Mesendoderm (in vitro differentiated cells): ENCODE measurements around the gene NSUN2.

Source experiments
- DNase-seq: peaks from one replicate; pipeline ENCODE4 v3.0.0; 2013
- H2AK5ac ChIP-seq: 2 replicates; pipeline ENCODE4 v1.6.1; 2013; ENCODE audit warnings: low read length, inconsistent platforms
- H2BK120ac ChIP-seq: 2 replicates; pipeline ENCODE4 v1.6.1; 2013; ENCODE audit warnings: low read depth, mild to moderate bottlenecking, low read length, moderate library complexity, mixed read lengths
- H2BK15ac ChIP-seq: replicated peaks from 2 replicates; pipeline ENCODE4 v1.6.1; 2013; ENCODE audit warnings: low read depth, mild to moderate bottlenecking, moderate library complexity
- H2BK5ac ChIP-seq: 2 replicates; pipeline ENCODE4 v1.6.1; 2013; ENCODE audit warnings: low read length, inconsistent platforms
- H3K18ac ChIP-seq: 2 replicates; pipeline ENCODE4 v1.6.1; 2013; ENCODE audit warnings: mild to moderate bottlenecking, low read length, mixed read lengths
- H3K23ac ChIP-seq: one replicate; pipeline ENCODE4 v1.6.1; 2013; ENCODE audit warnings: low read length
- H3K27ac ChIP-seq: 2 replicates; pipeline ENCODE4 v1.5.1; 2013; ENCODE audit warnings: low read depth, mild to moderate bottlenecking, inconsistent platforms, low read length, moderate library complexity
- H3K27me3 ChIP-seq: 2 replicates; pipeline ENCODE4 v1.6.1; 2013; ENCODE audit warnings: low read length, control low read depth, mild to moderate bottlenecking, inconsistent platforms; ENCODE audit not compliant: insufficient read depth, poor library complexity
- H3K36me3 ChIP-seq: 2 replicates; pipeline ENCODE4 v1.6.1; 2013; ENCODE audit warnings: low read length, inconsistent platforms; ENCODE audit not compliant: control insufficient read depth, insufficient read depth
- H3K4ac ChIP-seq: one replicate; pipeline ENCODE4 v1.6.1; 2013; ENCODE audit warnings: low read depth, mild to moderate bottlenecking, low read length, moderate library complexity
- H3K4me1 ChIP-seq: 2 replicates; pipeline ENCODE4 v1.6.1; 2013; ENCODE audit warnings: low read depth, low read length, inconsistent platforms; ENCODE audit not compliant: control insufficient read depth
- H3K4me2 ChIP-seq: 2 replicates; pipeline ENCODE4 v1.6.1; 2013; ENCODE audit warnings: low read length
- H3K4me3 ChIP-seq: 2 replicates; pipeline ENCODE4 v1.5.1; 2013; ENCODE audit warnings: mild to moderate bottlenecking, low read length
- H3K56ac ChIP-seq: one replicate; pipeline ENCODE4 v1.6.1; 2013; ENCODE audit warnings: low read length
- H3K79me1 ChIP-seq: 2 replicates; pipeline ENCODE4 v1.6.1; 2013; ENCODE audit warnings: low read length, inconsistent platforms
- H3K79me2 ChIP-seq: 2 replicates; pipeline ENCODE4 v1.6.1; 2013; ENCODE audit warnings: mild to moderate bottlenecking, low read length; ENCODE audit not compliant: control insufficient read depth, insufficient read depth
- H3K9ac ChIP-seq: 2 replicates; pipeline ENCODE4 v1.6.1; 2013; ENCODE audit warnings: low read length, inconsistent platforms
- H4K5ac ChIP-seq: one replicate; pipeline ENCODE4 v1.6.1; 2013; ENCODE audit warnings: low read length
- H4K8ac ChIP-seq: one replicate; pipeline ENCODE4 v1.6.1; 2013; ENCODE audit warnings: low read depth, mild to moderate bottlenecking, control low read depth, low read length, moderate library complexity
- WGBS: extraction: QIAGEN DNeasy Blood & Tissue Kit; methylation state at CpG from one replicate; pipeline ENCODE4 v1.1.7; 2013; ENCODE audit warnings: low lambda C conversion rate, missing lambda C conversion rate; ENCODE audit not compliant: insufficient coverage; ENCODE audit errors: extremely low coverage; 5-methylcytosine and 5-hydroxymethylcytosine counted together

NSUN2 gene

DNA sequence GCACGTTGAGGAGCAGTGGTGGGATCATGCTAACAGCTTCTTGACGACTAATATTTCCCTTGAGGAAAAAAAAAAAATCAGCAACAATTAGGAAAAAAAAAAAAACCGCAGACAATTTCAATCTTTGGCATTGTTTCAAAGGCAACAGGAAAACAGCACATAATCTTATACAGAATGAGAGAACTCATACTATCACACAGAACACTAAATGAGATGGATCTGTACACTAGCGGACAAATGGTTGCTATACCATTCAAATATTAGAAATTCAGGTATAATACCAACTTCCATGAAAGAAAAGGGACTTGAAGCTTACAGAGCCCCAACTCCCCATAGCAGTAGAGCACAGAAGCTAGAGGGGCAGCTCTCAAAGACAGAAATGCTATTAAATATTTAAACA, 9.6 kb downstream of the NSUN2 start:
- no peak overlapping the region for H3K56ac ChIP-seq
- H2BK15ac ChIP-seq: no peak overlapping the region
- H4K5ac ChIP-seq: no peak overlapping the region
- no CpG with 5 or more reads among the region's 4 CpGs for WGBS
- no peak overlapping the region for H3K18ac ChIP-seq
- no peak overlapping the region for H3K27ac ChIP-seq
- H3K9ac ChIP-seq: no peak overlapping the region
- H2BK5ac ChIP-seq: no peak overlapping the region
- peaks cover 27% of the 10 kb centered on the region for H3K79me2 ChIP-seq
- no peak overlapping the region for H3K4me3 ChIP-seq
- H2BK120ac ChIP-seq: no peak overlapping the region
- H4K8ac ChIP-seq: no peak overlapping the region
- DNase-seq: no peak
- no peaks in the 10 kb centered on the region for H3K4me1 ChIP-seq
- H3K4ac ChIP-seq: no peak overlapping the region
- H3K23ac ChIP-seq: no peak overlapping the region
- H3K4me2 ChIP-seq: no peak overlapping the region
- peaks cover 25% of the 10 kb centered on the region for H3K36me3 ChIP-seq
- no peak overlapping the region for H2AK5ac ChIP-seq
- H3K79me1 ChIP-seq: peaks cover 26% of the 10 kb centered on the region
- H3K27me3 ChIP-seq: no peaks in the 10 kb centered on the region

DNA sequence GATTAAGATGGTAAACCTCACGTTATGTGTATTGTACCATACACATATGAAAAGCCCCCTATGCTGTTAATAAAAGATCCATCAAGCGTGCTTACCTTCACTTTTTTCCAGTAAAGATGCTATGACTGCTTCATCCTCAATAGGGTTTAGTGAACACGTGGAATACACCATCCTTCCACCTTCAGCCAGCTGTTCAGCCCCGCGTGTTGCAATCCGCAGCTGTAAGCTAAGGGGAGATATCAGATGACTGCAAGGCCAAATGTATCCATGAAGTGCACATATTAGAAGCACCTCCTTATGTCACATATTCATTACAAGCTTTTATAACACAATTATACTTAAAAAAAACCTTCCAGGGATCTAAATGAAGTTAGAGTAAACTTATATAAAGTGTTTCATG, 16.2 kb downstream of the NSUN2 start:
- Histone ChIP-seq H2BK15ac (no peak overlapping the region), H2BK5ac (no peak overlapping the region), H2BK120ac (no peak overlapping the region), H3K4me2 (no peak overlapping the region), H3K27me3 (no peaks in the 10 kb centered on the region), H3K56ac (no peak overlapping the region), H3K79me1 (peaks cover 27% of the 10 kb centered on the region), H3K27ac (no peak overlapping the region), H4K8ac (no peak overlapping the region), H3K36me3 (peaks cover 20% of the 10 kb centered on the region), H3K18ac (no peak overlapping the region), H3K9ac (no peak overlapping the region), H3K4ac (no peak overlapping the region), H3K79me2 (peaks cover 41% of the 10 kb centered on the region), H3K4me3 (no peak overlapping the region), H4K5ac (no peak overlapping the region), H2AK5ac (no peak overlapping the region), H3K4me1 (no peaks in the 10 kb centered on the region), H3K23ac (no peak overlapping the region)
- no peak for DNase-seq
- WGBS: no CpG with 5 or more reads among the region's 6 CpGs

DNA sequence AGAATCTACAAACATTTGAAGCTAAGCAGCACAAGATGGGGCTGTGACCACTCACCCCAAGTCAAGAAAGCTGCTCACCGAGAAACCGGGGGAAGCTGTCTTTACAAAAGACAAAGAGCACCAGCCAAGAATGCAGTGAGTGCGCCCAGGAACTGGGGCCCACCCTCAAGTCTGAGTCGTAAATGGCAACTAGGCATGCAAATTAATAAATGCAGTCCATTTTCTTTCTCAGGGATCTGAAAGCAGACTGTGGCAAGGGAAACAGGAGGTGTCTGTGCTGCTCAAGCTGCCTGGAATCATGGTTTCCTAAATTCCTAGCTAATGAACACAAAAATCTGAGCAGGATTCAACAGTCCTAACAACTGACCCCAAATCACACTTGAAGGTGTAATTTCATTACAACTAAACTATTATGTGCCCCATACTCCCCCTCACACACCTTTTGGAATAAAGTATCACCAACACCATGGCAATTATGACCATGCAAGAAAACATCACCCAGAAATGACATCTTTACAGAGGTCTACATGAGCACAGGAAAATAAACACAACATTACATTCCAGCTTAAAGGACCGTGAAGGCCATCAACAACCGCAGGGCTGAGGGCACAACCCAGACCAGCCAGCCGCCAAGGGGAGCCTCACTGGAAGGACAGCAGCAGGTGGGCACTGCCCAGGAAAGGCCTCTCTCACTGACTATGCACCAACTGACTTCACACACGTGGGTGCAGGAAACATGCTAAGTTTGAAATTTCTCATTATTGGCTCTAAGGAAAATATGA, 17.6 kb downstream of the NSUN2 start:
- no peak overlapping the region for H3K9ac ChIP-seq
- no peaks in the 10 kb centered on the region for H3K4me1 ChIP-seq
- no peak overlapping the region for H3K4me3 ChIP-seq
- no peak overlapping the region for H4K5ac ChIP-seq
- no peaks in the 10 kb centered on the region for H3K27me3 ChIP-seq
- no peak overlapping the region for H4K8ac ChIP-seq
- H3K4me2 ChIP-seq: no peak overlapping the region
- peaks cover 28% of the 10 kb centered on the region for H3K79me1 ChIP-seq
- no peak overlapping the region for H3K23ac ChIP-seq
- H3K36me3 ChIP-seq: peaks cover 19% of the 10 kb centered on the region
- no peak overlapping the region for H3K18ac ChIP-seq
- H2BK5ac ChIP-seq: no peak overlapping the region
- H2BK15ac ChIP-seq: no peak overlapping the region
- H3K79me2 ChIP-seq: peaks cover 41% of the 10 kb centered on the region
- WGBS: no CpG with 5 or more reads among the region's 8 CpGs
- no peak for DNase-seq
- H3K56ac ChIP-seq: no peak overlapping the region
- H2AK5ac ChIP-seq: no peak overlapping the region
- H2BK120ac ChIP-seq: no peak overlapping the region
- H3K27ac ChIP-seq: no peak overlapping the region
- H3K4ac ChIP-seq: no peak overlapping the region

DNA sequence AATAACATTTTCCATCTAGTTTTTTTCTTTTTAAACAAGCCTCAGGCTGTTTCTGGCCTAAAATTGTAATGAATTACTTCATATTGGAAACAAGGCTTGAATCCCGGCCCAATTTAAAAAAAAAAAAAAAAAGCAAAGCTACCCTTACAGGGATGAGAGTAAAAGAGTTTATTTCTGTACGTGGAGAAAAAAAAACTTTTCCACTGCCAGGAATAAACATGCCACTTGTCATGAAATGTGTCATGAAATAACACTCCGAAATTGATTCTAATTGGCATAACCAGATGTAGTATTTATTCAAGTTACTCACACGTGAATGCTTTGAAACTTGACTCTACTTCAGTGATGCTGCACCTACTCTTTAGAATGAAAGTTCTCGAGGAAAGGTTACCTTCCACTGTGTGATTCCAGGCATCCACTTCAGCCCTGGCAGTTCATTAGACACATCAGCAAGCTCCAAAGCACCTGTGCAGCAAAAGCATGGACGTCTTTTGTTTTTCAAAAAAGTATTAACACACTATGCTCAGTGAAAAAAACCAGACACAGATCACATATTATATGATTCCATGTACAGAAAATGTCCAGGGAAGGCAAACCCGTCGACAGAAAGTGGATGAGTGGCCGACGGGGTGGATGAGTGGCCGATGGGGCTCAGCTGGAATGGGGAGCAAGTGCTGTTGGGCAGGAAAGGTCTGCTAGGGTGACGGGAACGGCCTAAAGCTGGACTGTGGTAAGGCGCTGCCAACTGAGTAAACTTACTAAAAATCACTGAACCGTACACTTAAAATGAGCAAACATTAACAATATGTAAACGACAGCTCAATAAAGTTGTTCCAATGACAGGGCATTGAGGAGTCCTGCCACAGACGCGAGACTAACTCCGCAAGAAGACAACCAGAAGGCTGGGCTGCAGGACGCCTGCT, 21.2 kb downstream of the NSUN2 start:
- Histone ChIP-seq H3K18ac (no peak overlapping the region), H3K9ac (no peak overlapping the region), H3K79me2 (peaks cover 36% of the 10 kb centered on the region), H3K4me2 (no peak overlapping the region), H2BK5ac (no peak overlapping the region), H2BK120ac (no peak overlapping the region), H3K4ac (no peak overlapping the region), H3K79me1 (peaks cover 29% of the 10 kb centered on the region), H3K4me1 (no peaks in the 10 kb centered on the region), H3K27ac (no peak overlapping the region), H2BK15ac (no peak overlapping the region), H2AK5ac (no peak overlapping the region), H3K4me3 (no peak overlapping the region), H3K27me3 (no peaks in the 10 kb centered on the region), H4K5ac (no peak overlapping the region), H3K36me3 (peaks cover 21% of the 10 kb centered on the region), H4K8ac (no peak overlapping the region), H3K56ac (no peak overlapping the region), H3K23ac (no peak overlapping the region)
- no peak for DNase-seq
- no CpG with 5 or more reads among the region's 20 CpGs for WGBS

DNA sequence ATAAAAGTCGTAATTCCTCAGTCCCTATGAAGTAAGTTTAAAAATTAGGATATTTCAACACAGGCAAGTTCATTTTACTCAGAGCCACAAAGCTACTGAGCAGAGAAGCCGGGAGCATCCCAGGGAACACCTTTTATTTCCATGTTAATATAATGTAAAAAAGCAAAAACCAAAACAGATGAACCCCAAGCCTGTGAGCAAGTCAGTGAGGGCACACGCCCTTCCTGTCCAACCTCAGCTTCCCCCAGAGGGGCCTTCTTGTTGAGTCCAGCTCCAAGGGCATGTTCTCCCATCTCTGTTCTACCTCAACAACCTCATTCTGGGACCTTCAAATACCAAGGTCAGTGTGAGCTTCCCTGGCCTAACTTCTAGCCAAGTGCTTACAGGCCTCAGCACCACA, 24.8 kb downstream of the NSUN2 start:
- H4K5ac ChIP-seq: no peak overlapping the region
- peaks cover 11% of the 10 kb centered on the region for H3K79me2 ChIP-seq
- no peaks in the 10 kb centered on the region for H3K4me1 ChIP-seq
- no peak overlapping the region for H3K4me3 ChIP-seq
- H3K56ac ChIP-seq: no peak overlapping the region
- H3K79me1 ChIP-seq: peaks cover 22% of the 10 kb centered on the region
- no peak overlapping the region for H3K4me2 ChIP-seq
- no peak overlapping the region for H2AK5ac ChIP-seq
- H2BK15ac ChIP-seq: no peak overlapping the region
- WGBS: no CpG with 5 or more reads among the region's 3 CpGs
- H3K18ac ChIP-seq: no peak overlapping the region
- no peak overlapping the region for H2BK120ac ChIP-seq
- no peak overlapping the region for H3K27ac ChIP-seq
- no peak overlapping the region for H3K23ac ChIP-seq
- no peaks in the 10 kb centered on the region for H3K27me3 ChIP-seq
- H3K9ac ChIP-seq: no peak overlapping the region
- peaks cover 29% of the 10 kb centered on the region for H3K36me3 ChIP-seq
- no peak overlapping the region for H3K4ac ChIP-seq
- H2BK5ac ChIP-seq: no peak overlapping the region
- no peak overlapping the region for H4K8ac ChIP-seq
- DNase-seq: no peak
